Ishikawa (cell line): Measurements from ENCODE around the gene SCFD2.

Source experiments
- CEBPB ChIP-seq: IDR thresholded peaks from 2 replicates; pipeline ENCODE4 v1.6.1; 2012
- CREB1 ChIP-seq: IDR thresholded peaks from 2 replicates; pipeline ENCODE4 v1.6.1; 2012; ENCODE audit warnings: low read depth
- EGR1 ChIP-seq: IDR thresholded peaks from 2 replicates; pipeline ENCODE4 v1.6.1; 2012
- EP300 ChIP-seq: IDR thresholded peaks from 2 replicates; pipeline ENCODE4 v1.6.1; 2012; ENCODE audit warnings: borderline replicate concordance
- FOXM1 ChIP-seq: IDR thresholded peaks from 2 replicates; pipeline ENCODE4 v1.6.1; 2012; ENCODE audit warnings: low read depth, borderline replicate concordance
- NFIC ChIP-seq: IDR thresholded peaks from 2 replicates; pipeline ENCODE4 v1.6.1; 2012
- RAD21 ChIP-seq: IDR thresholded peaks from 2 replicates; pipeline ENCODE4 v1.6.1; 2012; ENCODE audit warnings: low read depth
- TAF1 ChIP-seq: IDR thresholded peaks from 2 replicates; pipeline ENCODE4 v1.6.1; 2012; ENCODE audit warnings: low read depth, mild to moderate bottlenecking
- TCF12 ChIP-seq: IDR thresholded peaks from 2 replicates; pipeline ENCODE4 v1.6.1; 2012; ENCODE audit warnings: low read depth
- TEAD4 ChIP-seq: IDR thresholded peaks from 2 replicates; pipeline ENCODE4 v1.6.1; 2012
- YY1 ChIP-seq: IDR thresholded peaks from 2 replicates; pipeline ENCODE4 v1.6.1; 2012; ENCODE audit warnings: low read depth
- ZBTB7A ChIP-seq: IDR thresholded peaks from 2 replicates; pipeline ENCODE4 v1.6.1; 2012; ENCODE audit warnings: low read depth
- TF ChIP-seq, protein P1 (sequence below): IDR thresholded peaks from 2 replicates; pipeline ENCODE4 v1.6.1; 2012; ENCODE audit warnings: low read depth, mild to moderate bottlenecking
- TF ChIP-seq, protein P2 (sequence below): IDR thresholded peaks from 2 replicates; pipeline ENCODE4 v1.6.1; 2012
- TF ChIP-seq, protein P3 (sequence below): IDR thresholded peaks from 2 replicates; pipeline ENCODE4 v1.6.1; 2012

SCFD2 gene

DNA sequence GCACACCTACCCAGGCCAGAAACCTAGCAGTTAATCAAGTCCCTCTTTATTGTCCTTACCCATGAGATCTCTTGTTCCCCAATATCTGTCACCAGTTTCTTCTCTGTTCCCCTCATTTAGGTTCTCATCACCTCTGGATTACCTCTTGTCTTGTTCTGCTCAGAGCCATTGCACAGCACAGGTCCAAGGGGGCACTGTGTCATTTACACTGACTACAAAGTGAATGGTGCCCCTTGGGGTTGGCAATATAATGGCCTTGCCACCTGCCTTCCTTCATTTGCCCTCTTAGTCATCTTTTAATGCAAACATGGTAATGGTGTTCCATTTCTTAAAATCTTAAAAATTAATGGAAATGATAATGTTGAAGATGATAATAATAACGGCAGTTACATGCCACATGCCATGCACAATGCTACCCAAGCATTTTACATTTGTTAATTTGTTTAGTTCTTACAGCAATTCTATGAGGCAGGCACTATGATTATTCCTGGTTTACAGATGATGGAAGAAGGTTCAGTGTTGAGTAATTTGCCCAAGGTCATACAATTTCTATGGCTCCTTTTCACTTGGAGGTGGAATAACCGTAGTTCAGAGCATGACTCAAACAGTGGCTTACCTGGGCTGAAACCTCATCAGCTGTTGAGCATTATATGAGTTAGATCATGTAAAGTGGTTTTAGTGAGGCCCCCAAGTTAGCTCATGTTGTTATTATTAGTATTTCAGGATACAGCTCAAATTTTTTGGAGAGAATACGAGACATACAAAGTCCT is 385.9 kb downstream of the SCFD2 start:
- TF ChIP-seq YY1 (no peak), TCF12 (no peak), EGR1 (no peak), FOXM1 (no peak), TAF1 (no peak), TEAD4 (no peak), CREB1 (no peak), NFIC (no peak), CEBPB (no peak), RAD21 (no peak), EP300 (no peak), ZBTB7A (no peak)
- TF ChIP-seq, protein P1, sequence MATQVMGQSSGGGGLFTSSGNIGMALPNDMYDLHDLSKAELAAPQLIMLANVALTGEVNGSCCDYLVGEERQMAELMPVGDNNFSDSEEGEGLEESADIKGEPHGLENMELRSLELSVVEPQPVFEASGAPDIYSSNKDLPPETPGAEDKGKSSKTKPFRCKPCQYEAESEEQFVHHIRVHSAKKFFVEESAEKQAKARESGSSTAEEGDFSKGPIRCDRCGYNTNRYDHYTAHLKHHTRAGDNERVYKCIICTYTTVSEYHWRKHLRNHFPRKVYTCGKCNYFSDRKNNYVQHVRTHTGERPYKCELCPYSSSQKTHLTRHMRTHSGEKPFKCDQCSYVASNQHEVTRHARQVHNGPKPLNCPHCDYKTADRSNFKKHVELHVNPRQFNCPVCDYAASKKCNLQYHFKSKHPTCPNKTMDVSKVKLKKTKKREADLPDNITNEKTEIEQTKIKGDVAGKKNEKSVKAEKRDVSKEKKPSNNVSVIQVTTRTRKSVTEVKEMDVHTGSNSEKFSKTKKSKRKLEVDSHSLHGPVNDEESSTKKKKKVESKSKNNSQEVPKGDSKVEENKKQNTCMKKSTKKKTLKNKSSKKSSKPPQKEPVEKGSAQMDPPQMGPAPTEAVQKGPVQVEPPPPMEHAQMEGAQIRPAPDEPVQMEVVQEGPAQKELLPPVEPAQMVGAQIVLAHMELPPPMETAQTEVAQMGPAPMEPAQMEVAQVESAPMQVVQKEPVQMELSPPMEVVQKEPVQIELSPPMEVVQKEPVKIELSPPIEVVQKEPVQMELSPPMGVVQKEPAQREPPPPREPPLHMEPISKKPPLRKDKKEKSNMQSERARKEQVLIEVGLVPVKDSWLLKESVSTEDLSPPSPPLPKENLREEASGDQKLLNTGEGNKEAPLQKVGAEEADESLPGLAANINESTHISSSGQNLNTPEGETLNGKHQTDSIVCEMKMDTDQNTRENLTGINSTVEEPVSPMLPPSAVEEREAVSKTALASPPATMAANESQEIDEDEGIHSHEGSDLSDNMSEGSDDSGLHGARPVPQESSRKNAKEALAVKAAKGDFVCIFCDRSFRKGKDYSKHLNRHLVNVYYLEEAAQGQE: no peak
- TF ChIP-seq, protein P2, sequence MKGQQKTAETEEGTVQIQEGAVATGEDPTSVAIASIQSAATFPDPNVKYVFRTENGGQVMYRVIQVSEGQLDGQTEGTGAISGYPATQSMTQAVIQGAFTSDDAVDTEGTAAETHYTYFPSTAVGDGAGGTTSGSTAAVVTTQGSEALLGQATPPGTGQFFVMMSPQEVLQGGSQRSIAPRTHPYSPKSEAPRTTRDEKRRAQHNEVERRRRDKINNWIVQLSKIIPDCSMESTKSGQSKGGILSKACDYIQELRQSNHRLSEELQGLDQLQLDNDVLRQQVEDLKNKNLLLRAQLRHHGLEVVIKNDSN: no peak
- TF ChIP-seq, protein P3, sequence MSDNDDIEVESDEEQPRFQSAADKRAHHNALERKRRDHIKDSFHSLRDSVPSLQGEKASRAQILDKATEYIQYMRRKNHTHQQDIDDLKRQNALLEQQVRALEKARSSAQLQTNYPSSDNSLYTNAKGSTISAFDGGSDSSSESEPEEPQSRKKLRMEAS: no peak

DNA sequence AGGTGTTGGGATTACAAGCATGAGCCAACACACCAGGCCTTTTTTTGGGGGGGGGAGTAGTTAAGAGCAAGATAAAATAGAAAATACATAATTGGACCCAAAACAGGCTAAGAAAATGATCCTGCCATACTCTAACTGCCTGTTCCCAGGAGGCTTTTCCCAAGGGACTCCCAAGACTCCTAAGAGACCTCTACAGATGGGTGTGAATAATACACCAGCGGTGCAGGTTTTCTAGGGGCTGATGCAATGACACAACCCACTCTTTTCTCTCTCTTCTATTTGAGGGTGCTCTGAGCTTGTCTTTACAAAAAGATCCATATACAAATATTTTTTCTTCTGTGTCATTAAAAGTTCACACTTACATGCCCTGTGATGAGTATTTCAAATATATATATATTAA is 386.8 kb downstream of the SCFD2 start:
- TF ChIP-seq FOXM1: no peak
- no peak for TF ChIP-seq ZBTB7A
- TF ChIP-seq RAD21: no peak
- no peak for TF ChIP-seq TCF12
- TF ChIP-seq, protein P3: no peak
- TF ChIP-seq YY1: no peak
- no peak for TF ChIP-seq CREB1
- TF ChIP-seq, protein P1: no peak
- TF ChIP-seq CEBPB: no peak
- no peak for TF ChIP-seq EGR1
- TF ChIP-seq, protein P2: no peak
- TF ChIP-seq TEAD4: no peak
- TF ChIP-seq EP300: no peak
- TF ChIP-seq TAF1: no peak
- no peak for TF ChIP-seq NFIC

DNA sequence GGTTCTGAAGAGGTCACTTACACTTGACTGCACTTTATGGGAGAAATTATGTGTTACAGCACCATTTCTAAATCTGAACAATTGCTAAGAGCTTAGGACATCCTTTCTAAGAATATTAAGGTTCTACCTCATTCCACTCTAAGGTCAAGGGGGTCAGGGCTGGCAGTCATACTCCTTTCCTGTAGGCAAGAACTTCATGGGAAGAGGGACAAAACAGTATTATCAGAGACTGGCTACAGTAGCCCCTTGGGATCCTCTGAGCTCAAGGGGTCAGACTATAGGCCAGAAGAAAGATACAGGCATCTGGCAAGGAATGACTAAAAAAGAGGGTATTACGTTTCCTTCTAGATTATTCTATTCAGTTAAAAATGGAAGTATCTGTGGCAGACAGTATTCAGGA is 388.6 kb downstream of the SCFD2 start:
- TF ChIP-seq FOXM1 (no peak), TCF12 (no peak), YY1 (no peak), EGR1 (no peak), TAF1 (no peak), CEBPB (no peak), CREB1 (no peak), NFIC (no peak), EP300 (no peak), ZBTB7A (no peak), RAD21 (no peak), TEAD4 (no peak)
- TF ChIP-seq, protein P1: no peak
- TF ChIP-seq, protein P2: no peak
- TF ChIP-seq, protein P3: no peak
